Smooth muscle cell (in vitro differentiated cells): ENCODE data around the gene VAV3. TPM values are rescaled to one million over a fixed set of nuclear protein-coding genes. Genes with fewer than 3 reads are reported as not detected.
A peak's percentile ranks its signal among the peaks of the same experiment; 100 is the strongest.

Experiments used
- DNase-seq: peaks from one replicate; lab custom pipeline; 2025; ENCODE audit not compliant: unreplicated experiment; lab: John Stamatoyannopoulos, UW
- H2AFZ ChIP-seq: fragments of 200-600 bp; sonication (generic); 2 replicates; pipeline ENCODE4 v1.6.0; 2016; ENCODE audit warnings: antibody characterized with exemption, low read depth, mild to moderate bottlenecking
- H3F3A ChIP-seq: fragments of 200-600 bp; sonication (generic); 2 replicates; pipeline ENCODE4 v1.6.0; 2017; ENCODE audit warnings: antibody characterized with exemption, low read depth
- H3K27ac ChIP-seq: fragments of 200-600 bp; sonication (generic); 2 replicates; pipeline ENCODE4 v1.5.1; 2016; ENCODE audit warnings: low read depth, mild to moderate bottlenecking
- H3K27me3 ChIP-seq: fragments of 200-600 bp; sonication (generic); 2 replicates; pipeline ENCODE4 v1.6.1; 2016; ENCODE audit warnings: low read depth, mild to moderate bottlenecking
- H3K36me3 ChIP-seq: fragments of 200-600 bp; sonication (generic); 2 replicates; pipeline ENCODE4 v1.5.1; 2016; ENCODE audit warnings: low read depth
- H3K4me1 ChIP-seq: fragments of 200-600 bp; sonication (generic); 2 replicates; pipeline ENCODE4 v1.5.1; 2016; ENCODE audit warnings: low read depth
- H3K4me2 ChIP-seq: fragments of 200-600 bp; sonication (generic); 2 replicates; pipeline ENCODE4 v1.6.0; 2016; ENCODE audit warnings: mild to moderate bottlenecking
- H3K4me3 ChIP-seq: fragments of 200-600 bp; sonication (generic); 2 replicates; pipeline ENCODE4 v1.5.1; 2016; ENCODE audit warnings: mild to moderate bottlenecking
- H3K79me2 ChIP-seq: fragments of 200-600 bp; sonication (generic); 2 replicates; pipeline ENCODE4 v1.6.0; 2016; ENCODE audit warnings: low read depth, mild to moderate bottlenecking
- H3K9ac ChIP-seq: fragments of 200-600 bp; sonication (generic); 2 replicates; pipeline ENCODE4 v1.6.0; 2016; ENCODE audit warnings: low read depth
- H3K9me3 ChIP-seq: fragments of 200-600 bp; sonication (generic); replicated peaks from 2 replicates; pipeline ENCODE4 v1.5.1; 2016; ENCODE audit warnings: low read depth
- H4K20me1 ChIP-seq: fragments of 200-600 bp; sonication (generic); 2 replicates; pipeline ENCODE4 v1.6.0; 2016; ENCODE audit warnings: low read depth
- WGBS: methylation state at CpG from one replicate; pipeline ENCODE4 v1.1.7; 2016; ENCODE audit warnings: low lambda C conversion rate; 5-methylcytosine and 5-hydroxymethylcytosine counted together
- polyA plus RNA-seq: library from polyadenylated mRNA; unstranded; fragments of >200 nt; fragmentation: Nextera tagmentation; extraction: Ambion mirVana; gene quantifications from 2 replicates; pipeline ENCODE4 v1.2.1, GENCODE V29; 2016
- total RNA-seq: library from RNA; depleted of rRNA; stranded (reverse); fragments of >200 nt; gene quantifications from 2 replicates; pipeline ENCODE4 v1.2.3, GENCODE V29; 2014
- TF ChIP-seq, protein P1 (sequence below): fragments of 200-600 bp; sonication (generic); IDR thresholded peaks from 2 replicates; pipeline ENCODE4 v1.5.1; 2017; ENCODE audit warnings: borderline replicate concordance, mild to moderate bottlenecking, antibody characterized with exemption; ENCODE audit not compliant: insufficient read depth, poor library complexity, severe bottlenecking

VAV3 gene
- total and polyA plus RNA-seq, 2 experiments from 2014 or later = 0.62 to 10.1 TPM

DNA sequence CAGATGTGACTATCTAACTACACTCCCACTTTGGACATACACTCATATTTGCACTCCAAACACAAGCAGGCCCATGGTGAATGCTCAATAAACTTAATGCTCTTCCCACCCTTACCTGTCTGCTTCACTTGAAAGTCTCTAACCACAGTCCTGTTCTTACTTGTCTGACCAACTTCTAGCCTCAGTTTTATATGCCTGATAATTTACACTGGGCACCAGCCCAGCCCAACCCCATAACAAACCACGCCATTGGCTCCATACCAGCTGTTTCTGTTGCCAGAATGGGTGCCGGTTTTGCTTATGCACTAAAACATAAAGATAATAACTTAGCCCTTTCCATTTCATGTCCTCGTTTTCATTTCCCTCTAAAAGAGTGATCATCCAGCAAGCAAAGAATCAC lies 428.7 kb downstream of the VAV3 start:
- Histone ChIP-seq H3K27ac (no peak overlapping the region), H3K27me3 (no peaks in the 10 kb centered on the region), H3K4me2 (no peak overlapping the region), H3K79me2 (no peaks in the 10 kb centered on the region), H3K36me3 (no peaks in the 10 kb centered on the region), H3K4me3 (no peak overlapping the region), H3F3A (no peaks in the 10 kb centered on the region), H4K20me1 (no peaks in the 10 kb centered on the region), H3K9me3 (no peaks in the 10 kb centered on the region), H3K9ac (no peak overlapping the region), H3K4me1 (no peaks in the 10 kb centered on the region), H2AFZ (peak overlapping the region; percentile 45)
- DNase-seq = no peak
- TF ChIP-seq, protein P1, sequence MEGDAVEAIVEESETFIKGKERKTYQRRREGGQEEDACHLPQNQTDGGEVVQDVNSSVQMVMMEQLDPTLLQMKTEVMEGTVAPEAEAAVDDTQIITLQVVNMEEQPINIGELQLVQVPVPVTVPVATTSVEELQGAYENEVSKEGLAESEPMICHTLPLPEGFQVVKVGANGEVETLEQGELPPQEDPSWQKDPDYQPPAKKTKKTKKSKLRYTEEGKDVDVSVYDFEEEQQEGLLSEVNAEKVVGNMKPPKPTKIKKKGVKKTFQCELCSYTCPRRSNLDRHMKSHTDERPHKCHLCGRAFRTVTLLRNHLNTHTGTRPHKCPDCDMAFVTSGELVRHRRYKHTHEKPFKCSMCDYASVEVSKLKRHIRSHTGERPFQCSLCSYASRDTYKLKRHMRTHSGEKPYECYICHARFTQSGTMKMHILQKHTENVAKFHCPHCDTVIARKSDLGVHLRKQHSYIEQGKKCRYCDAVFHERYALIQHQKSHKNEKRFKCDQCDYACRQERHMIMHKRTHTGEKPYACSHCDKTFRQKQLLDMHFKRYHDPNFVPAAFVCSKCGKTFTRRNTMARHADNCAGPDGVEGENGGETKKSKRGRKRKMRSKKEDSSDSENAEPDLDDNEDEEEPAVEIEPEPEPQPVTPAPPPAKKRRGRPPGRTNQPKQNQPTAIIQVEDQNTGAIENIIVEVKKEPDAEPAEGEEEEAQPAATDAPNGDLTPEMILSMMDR = no peak
- 89% methylated on average over 3 of the region's 3 CpGs for WGBS

DNA sequence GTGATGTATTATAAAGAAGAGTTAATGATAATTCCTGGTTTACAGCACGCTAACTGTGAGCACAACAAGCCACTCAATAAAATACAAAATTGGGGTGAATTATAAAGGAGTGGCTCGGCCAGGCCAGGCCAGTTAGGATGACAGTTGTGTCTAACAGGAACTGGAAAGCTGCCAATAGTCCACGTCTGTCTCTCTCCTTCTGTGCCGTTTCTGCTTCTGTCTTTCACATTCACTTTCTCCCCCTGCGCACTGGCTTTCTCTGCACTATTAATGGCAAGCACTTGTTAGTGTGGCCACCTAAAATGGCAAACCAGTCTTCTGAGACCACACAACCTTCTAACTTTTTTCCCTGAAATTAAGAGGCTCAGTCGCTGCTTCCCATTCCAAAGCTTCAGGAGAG lies 429.9 kb downstream of the VAV3 start:
- no peak overlapping the region for H3K27ac ChIP-seq
- H3K4me3 ChIP-seq = no peak overlapping the region
- TF ChIP-seq, protein P1 = no peak
- H4K20me1 ChIP-seq = no peaks in the 10 kb centered on the region
- no peaks in the 10 kb centered on the region for H3K27me3 ChIP-seq
- no peaks in the 10 kb centered on the region for H3K4me1 ChIP-seq
- DNase-seq = no peak
- no peaks in the 10 kb centered on the region for H3F3A ChIP-seq
- WGBS = 83% methylated on average over 6 of the region's 6 CpGs
- H3K9ac ChIP-seq = no peak overlapping the region
- no peaks in the 10 kb centered on the region for H3K36me3 ChIP-seq
- H2AFZ ChIP-seq = no peak overlapping the region
- H3K9me3 ChIP-seq = no peaks in the 10 kb centered on the region
- no peak overlapping the region for H3K4me2 ChIP-seq
- H3K79me2 ChIP-seq = no peaks in the 10 kb centered on the region

DNA sequence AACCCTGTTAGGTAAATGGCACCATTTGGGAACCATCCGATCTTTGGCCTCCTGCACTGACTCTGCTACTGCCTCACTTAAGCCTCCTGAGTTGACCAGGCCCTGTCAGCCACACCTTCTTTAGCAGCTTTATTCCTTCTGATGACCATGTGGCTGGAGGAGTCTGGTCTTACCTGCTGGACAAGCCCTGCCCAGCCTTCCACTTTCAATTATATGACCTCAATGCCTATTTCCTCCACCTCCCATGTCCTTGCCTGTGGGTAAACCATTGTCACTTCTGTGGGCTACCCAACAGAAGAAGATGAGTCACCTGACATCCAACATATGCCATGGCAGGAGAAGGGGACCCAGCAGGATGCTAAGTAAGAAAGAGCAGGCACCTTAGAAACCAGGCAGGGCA lies 430.3 kb downstream of the VAV3 start:
- WGBS = 100% methylated on average over 1 of the region's 1 CpG
- Histone ChIP-seq H3K4me1 (no peaks in the 10 kb centered on the region), H4K20me1 (no peaks in the 10 kb centered on the region)

GRCh38 chr1:107533436-107533835 lies 431.5 kb downstream of the VAV3 start:
- Histone ChIP-seq H4K20me1 (no peaks in the 10 kb centered on the region), H3K27ac (no peak overlapping the region), H3K36me3 (no peaks in the 10 kb centered on the region), H3K79me2 (no peaks in the 10 kb centered on the region), H3K4me2 (no peak overlapping the region), H3K4me1 (no peaks in the 10 kb centered on the region), H2AFZ (no peak overlapping the region), H3K27me3 (no peaks in the 10 kb centered on the region), H3K9me3 (no peaks in the 10 kb centered on the region), H3K4me3 (no peak overlapping the region), H3K9ac (no peak overlapping the region), H3F3A (no peaks in the 10 kb centered on the region)
- no peak for DNase-seq
- 94% methylated on average over 2 of the region's 2 CpGs for WGBS
- TF ChIP-seq, protein P1 = no peak

More for the DNA sequence above, 430.3 kb downstream of the VAV3 start:
- Histone ChIP-seq H3K36me3 (no peaks in the 10 kb centered on the region), H3K27me3 (no peaks in the 10 kb centered on the region), H3K27ac (no peak overlapping the region), H3K4me3 (no peak overlapping the region), H3K4me2 (no peak overlapping the region), H3F3A (no peaks in the 10 kb centered on the region), H3K9me3 (no peaks in the 10 kb centered on the region), H2AFZ (no peak overlapping the region), H3K9ac (no peak overlapping the region), H3K79me2 (no peaks in the 10 kb centered on the region)
- DNase-seq = no peak
- TF ChIP-seq, protein P1 = no peak
